A673 (cell line): Measurements from ENCODE around the gene BTBD16. TPM values are rescaled to one million over a fixed set of nuclear protein-coding genes. Genes with fewer than 3 reads are reported as not detected.

Experiments
- BruUV-seq: library from RNA; stranded (reverse); fragments of 400-500 nt; replicated peaks from 2 replicates; lab custom pipeline; 2021; lab: Mats Ljungman, UMichigan
- CTCF ChIA-PET: fragments of 300-600 bp; sonication (Branson Sonifier 250); formaldehyde crosslinking; loops from one replicate; lab custom pipeline; 2022; ENCODE audit warnings: antibody characterized with exemption; lab: Charles Lee
- POLR2A ChIA-PET: fragments of 300-600 bp; sonication (Branson Sonifier 250); formaldehyde crosslinking; loops from one replicate; lab custom pipeline; 2022; ENCODE audit warnings: antibody characterized with exemption; ENCODE audit not compliant: low non-redundant PET; lab: Charles Lee
- DNase-seq: peaks from one replicate; pipeline ENCODE4 v3.0.0-alpha.2; 2015; ENCODE audit warnings: low spot score
- H3K27ac ChIP-seq: fragments of 200-600 bp; sonication (generic); 2 replicates; pipeline ENCODE4 v1.5.1; 2016; ENCODE audit warnings: mixed run types, low read depth, mild to moderate bottlenecking, mixed read lengths, antibody characterized with exemption, low read length; ENCODE audit not compliant: poor library complexity, severe bottlenecking
- H3K27me3 ChIP-seq: fragments of 200-600 bp; sonication (generic); replicated peaks from 2 replicates; pipeline ENCODE4 v1.6.1; 2017; ENCODE audit warnings: mixed run types, low read depth, mild to moderate bottlenecking, mixed read lengths, antibody characterized with exemption, low read length; ENCODE audit not compliant: insufficient read depth, poor library complexity
- H3K36me3 ChIP-seq: fragments of 200-600 bp; sonication (generic); 2 replicates; pipeline ENCODE4 v1.6.1; 2016; ENCODE audit warnings: mixed run types, mild to moderate bottlenecking, mixed read lengths, antibody characterized with exemption, low read length; ENCODE audit not compliant: insufficient read depth, poor library complexity, severe bottlenecking
- H3K4me1 ChIP-seq: fragments of 200-600 bp; sonication (generic); 2 replicates; pipeline ENCODE4 v1.6.1; 2017; ENCODE audit warnings: mixed run types, mild to moderate bottlenecking, mixed read lengths, antibody characterized with exemption, low read length; ENCODE audit not compliant: insufficient read depth, poor library complexity, severe bottlenecking
- H3K4me3 ChIP-seq: fragments of 200-600 bp; sonication (generic); 2 replicates; pipeline ENCODE4 v1.5.1; 2016; ENCODE audit warnings: low read depth, mixed run types, mild to moderate bottlenecking, mixed read lengths, low read length; ENCODE audit not compliant: poor library complexity, severe bottlenecking
- H3K9me3 ChIP-seq: fragments of 200-600 bp; sonication (generic); 2 replicates; pipeline ENCODE4 v1.6.1; 2016; ENCODE audit warnings: mixed run types, low read depth, mild to moderate bottlenecking, mixed read lengths, antibody characterized with exemption, low read length; ENCODE audit not compliant: poor library complexity, severe bottlenecking
- EZH2 ChIP-seq: fragments of 200-600 bp; sonication (generic); IDR thresholded peaks from 2 replicates; pipeline ENCODE4 v1.6.1; 2017; ENCODE audit warnings: borderline replicate concordance, low read depth, mild to moderate bottlenecking, mixed read lengths, antibody characterized with exemption, low read length; ENCODE audit not compliant: poor library complexity, severe bottlenecking
- intact Hi-C: fragments of 100-400 bp; cut with micrococcal nuclease; formaldehyde crosslinking; loops from one replicate; pipeline ENCODE4 v1.10.0; 2022; ENCODE audit not compliant: unreplicated experiment
- total RNA-seq: library from RNA; stranded (reverse); gene quantifications from 2 replicates; pipeline ENCODE4 v1.2.3, GENCODE V29; 2021
- TF ChIP-seq, protein P1 (sequence below): fragments of 300-800, 200-600 bp; sonication (generic); conservative IDR thresholded peaks from 2 replicates; pipeline ENCODE4 v1.5.1; 2017; ENCODE audit warnings: low read depth, mild to moderate bottlenecking, antibody characterized with exemption, low read length, moderate library complexity, mixed read lengths

The BTBD16 gene
- total RNA-seq, 1 experiment from 2014 or later, result not detected

DNA sequence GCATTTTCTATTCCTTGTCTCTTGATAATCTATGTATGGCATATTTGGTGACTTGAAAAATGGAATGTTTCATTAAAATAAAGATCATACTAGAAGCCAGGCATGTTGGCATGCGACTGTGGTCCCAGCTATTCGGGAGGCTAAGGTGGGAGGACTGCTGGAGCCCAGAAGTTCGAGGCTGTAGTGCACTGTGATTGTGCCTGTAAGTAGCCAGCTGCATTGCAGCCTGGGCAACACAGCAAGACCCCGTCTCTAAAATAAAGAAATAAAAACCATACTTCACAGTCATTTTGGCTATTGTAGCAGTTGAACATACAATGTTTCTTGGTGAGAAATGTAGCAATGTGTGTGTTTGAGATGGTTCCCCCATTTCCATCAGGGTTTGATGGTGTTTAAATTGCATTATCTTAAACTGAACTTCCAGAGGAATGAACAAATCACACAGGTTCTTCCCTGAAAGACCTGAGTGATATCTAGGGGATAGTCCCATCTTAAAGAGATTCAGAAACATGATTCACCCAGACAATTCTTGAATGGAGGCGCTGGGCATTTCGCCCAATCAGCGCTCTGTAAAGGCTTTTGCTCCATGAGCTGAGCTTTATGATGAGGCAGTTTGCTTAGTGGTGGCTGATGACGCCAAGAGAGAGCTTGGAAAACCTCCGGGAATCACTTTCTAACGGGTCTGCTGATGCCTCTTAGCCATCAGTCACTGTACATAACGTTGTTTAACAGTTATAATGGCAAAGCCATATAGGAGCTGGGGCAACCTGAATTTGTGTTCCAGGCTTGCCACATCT lies 19.4 kb upstream of the BTBD16 start:
- Histone ChIP-seq H3K36me3 (no peaks in the 10 kb centered on the region), H3K4me3 (no peak overlapping the region), H3K27me3 (peaks cover 5% of the 10 kb centered on the region), H3K27ac (no peak overlapping the region), H3K9me3 (no peaks in the 10 kb centered on the region), H3K4me1 (no peaks in the 10 kb centered on the region)
- TF ChIP-seq EZH2, result no peak
- TF ChIP-seq, protein P1, sequence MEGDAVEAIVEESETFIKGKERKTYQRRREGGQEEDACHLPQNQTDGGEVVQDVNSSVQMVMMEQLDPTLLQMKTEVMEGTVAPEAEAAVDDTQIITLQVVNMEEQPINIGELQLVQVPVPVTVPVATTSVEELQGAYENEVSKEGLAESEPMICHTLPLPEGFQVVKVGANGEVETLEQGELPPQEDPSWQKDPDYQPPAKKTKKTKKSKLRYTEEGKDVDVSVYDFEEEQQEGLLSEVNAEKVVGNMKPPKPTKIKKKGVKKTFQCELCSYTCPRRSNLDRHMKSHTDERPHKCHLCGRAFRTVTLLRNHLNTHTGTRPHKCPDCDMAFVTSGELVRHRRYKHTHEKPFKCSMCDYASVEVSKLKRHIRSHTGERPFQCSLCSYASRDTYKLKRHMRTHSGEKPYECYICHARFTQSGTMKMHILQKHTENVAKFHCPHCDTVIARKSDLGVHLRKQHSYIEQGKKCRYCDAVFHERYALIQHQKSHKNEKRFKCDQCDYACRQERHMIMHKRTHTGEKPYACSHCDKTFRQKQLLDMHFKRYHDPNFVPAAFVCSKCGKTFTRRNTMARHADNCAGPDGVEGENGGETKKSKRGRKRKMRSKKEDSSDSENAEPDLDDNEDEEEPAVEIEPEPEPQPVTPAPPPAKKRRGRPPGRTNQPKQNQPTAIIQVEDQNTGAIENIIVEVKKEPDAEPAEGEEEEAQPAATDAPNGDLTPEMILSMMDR, result no peak
- intact Hi-C loops, result no loop called here
- ChIA-PET CTCF (no interaction called here), POLR2A (no interaction called here)
- DNase-seq, result no peak
- BruUV-seq, result no TSS peak

DNA sequence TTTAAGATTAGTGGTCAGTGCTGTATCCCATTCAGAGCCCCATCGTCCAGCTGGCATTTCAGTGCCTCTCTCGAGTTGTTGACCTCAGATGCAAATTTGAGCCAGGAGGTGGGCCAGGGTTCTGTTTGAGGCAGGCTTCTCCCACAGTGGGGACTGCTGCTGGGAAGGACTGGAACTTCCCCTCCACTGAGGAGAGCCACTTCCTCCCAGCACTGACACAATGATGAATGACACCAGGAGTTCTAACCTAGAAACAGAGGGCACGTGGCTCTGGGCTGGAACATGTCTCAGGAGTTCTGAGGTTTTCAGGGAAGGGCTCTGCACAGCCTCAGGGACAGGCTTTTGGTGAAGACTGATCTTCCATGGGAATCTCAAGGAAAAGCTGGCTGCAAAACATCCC lies 18.3 kb upstream of the BTBD16 start:
- intact Hi-C loops, result no loop called here
- no TSS peak for BruUV-seq
- TF ChIP-seq, protein P1, result no peak
- no peak for TF ChIP-seq EZH2
- Histone ChIP-seq H3K4me1 (no peaks in the 10 kb centered on the region), H3K36me3 (no peaks in the 10 kb centered on the region), H3K4me3 (no peak overlapping the region), H3K27me3 (peaks cover 4% of the 10 kb centered on the region), H3K27ac (no peak overlapping the region), H3K9me3 (no peaks in the 10 kb centered on the region)
- POLR2A ChIA-PET, result no interaction called here
- CTCF ChIA-PET, result no interaction called here
- no peak for DNase-seq

DNA sequence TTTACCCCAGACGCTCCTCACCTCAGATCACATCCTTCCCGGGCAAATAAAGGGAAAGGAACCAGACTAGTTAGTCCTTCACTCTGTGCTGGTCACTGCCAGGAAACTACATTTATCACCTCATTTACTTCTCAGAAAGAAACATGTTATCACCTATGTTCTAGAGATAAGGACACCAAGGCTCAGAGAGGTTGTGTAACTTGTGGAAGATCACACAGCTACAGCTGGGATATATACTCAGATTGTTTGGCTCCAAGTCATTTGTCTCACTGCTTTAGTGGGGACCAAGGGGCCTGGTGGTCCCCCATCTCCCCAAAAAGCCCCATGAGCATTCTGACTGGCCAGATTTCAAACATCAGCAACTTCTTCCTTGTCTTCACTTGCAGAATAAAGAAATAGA lies 17.5 kb upstream of the BTBD16 start:
- no peak overlapping the region for H3K4me3 ChIP-seq
- DNase-seq, result no peak
- TF ChIP-seq EZH2, result no peak
- TF ChIP-seq, protein P1, result no peak
- ChIA-PET POLR2A (no interaction called here), CTCF (no interaction called here)
- H3K4me1 ChIP-seq, result no peaks in the 10 kb centered on the region
- no TSS peak for BruUV-seq
- H3K9me3 ChIP-seq, result no peaks in the 10 kb centered on the region
- no peaks in the 10 kb centered on the region for H3K36me3 ChIP-seq
- no peak overlapping the region for H3K27ac ChIP-seq
- peaks cover 4% of the 10 kb centered on the region for H3K27me3 ChIP-seq
- intact Hi-C loops, result no loop called here
